Right cardiac atrium (tissue), 5 donors: ENCODE measurements around the gene PKDCC. TPM values are rescaled to one million over a fixed set of nuclear protein-coding genes. Genes with fewer than 3 reads are reported as not detected.
A peak's percentile ranks its signal among the peaks of the same experiment; 100 is the strongest.

ENCODE experiments used
- ATAC-seq, 2 donors: fragments of 200-7000 bp; cut with Tn5 transposase; one replicate each; pipeline versions ENCODE4 v1.8.0 to v1.9.1; 2020; ENCODE audit warnings: moderate library complexity in 2 of 2, mild to moderate bottlenecking in 1 of 2
- DNase-seq, 3 donors: peaks; one replicate each; pipeline ENCODE4 v3.0.0-alpha.2; 2020
- H3K27ac ChIP-seq: one replicate; pipeline ENCODE4 v1.5.1; 2013; ENCODE audit warnings: mild to moderate bottlenecking, low read length, control low read depth, moderate library complexity
- H3K27me3 ChIP-seq: one replicate; pipeline ENCODE4 v1.6.1; 2013; ENCODE audit not compliant: control insufficient read depth, insufficient read depth
- H3K4me1 ChIP-seq: one replicate; pipeline ENCODE4 v1.6.1; 2013; ENCODE audit warnings: low read length; ENCODE audit not compliant: control insufficient read depth, insufficient read depth
- H3K4me3 ChIP-seq: one replicate; pipeline ENCODE4 v1.5.1; 2013; ENCODE audit warnings: low read length, control low read depth
- H3K9me3 ChIP-seq: one replicate; pipeline ENCODE4 v1.6.1; 2013; ENCODE audit warnings: low read length; ENCODE audit not compliant: control insufficient read depth
- WGBS: extraction: QIAGEN DNeasy Blood & Tissue Kit; methylation state at CpG from one replicate; pipeline ENCODE4 v1.1.7; 2013; 5-methylcytosine and 5-hydroxymethylcytosine counted together
- intact Hi-C, 4 donors: fragments of 100-400 bp; cut with DNase I; formaldehyde crosslinking; loops; one replicate each; pipeline versions ENCODE4 v1.11.0 to v1.14.0; 2022 to 2023
- polyA plus RNA-seq: library from polyadenylated mRNA; stranded (reverse); fragments of 200-250 nt; gene quantifications from one replicate; pipeline ENCODE4 v1.2.3, GENCODE V29; 2013
- total RNA-seq, 4 donors: library from RNA; stranded (reverse); fragmentation: NEBNext Ultra II Directional; extraction: Animal tissue kit (Norgen Biotek cat#: 25700); gene quantifications; one replicate each; pipeline ENCODE4 v1.2.1, GENCODE V29; 2021
- donor health status: healthy with polysubstance abuse.
- donor health status: DM: no; HTN: yes; CAD: no.
- donor health status: DM: no; HTN: no; CAD: no.
- donor health status: DM: no; HTN: yes; CAD: no; lungs with severe emphysema.
- donor health status: DM: yes; HTN: yes; CAD: no.

PKDCC gene
- total and polyA plus RNA-seq, 5 donors, result 92.2 to 189 (median 132) TPM

DNA sequence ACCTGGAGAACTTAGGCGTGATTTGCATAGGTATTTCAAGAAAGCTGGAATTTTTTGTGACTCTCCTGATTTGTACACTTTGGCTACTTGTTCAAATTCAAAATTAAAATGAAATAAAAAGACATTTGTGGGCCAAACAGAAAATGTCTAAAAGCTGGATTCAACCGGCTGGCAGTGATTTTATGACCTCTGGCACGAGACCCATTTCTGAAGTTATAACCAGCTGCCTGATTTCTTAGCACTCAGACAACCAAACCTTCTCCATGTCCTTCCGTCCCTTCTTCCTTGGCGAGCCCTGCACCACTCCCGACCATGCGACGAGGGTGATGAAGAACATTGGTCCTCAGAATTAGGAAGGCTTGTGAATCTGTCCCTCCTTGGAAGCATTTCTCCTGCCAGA is 19.7 kb downstream of the PKDCC start:
- ATAC-seq, result no peak
- Histone ChIP-seq H3K27ac (no peak overlapping the region), H3K27me3 (no peaks in the 10 kb centered on the region), H3K4me1 (peaks cover 4% of the 10 kb centered on the region), H3K4me3 (no peak overlapping the region), H3K9me3 (no peaks in the 10 kb centered on the region)
- WGBS, result 79% methylated on average over 8 of the region's 8 CpGs
- intact Hi-C loops, result no loop called here
- DNase-seq, result peak in 1 of 3 donors; percentile 7

DNA sequence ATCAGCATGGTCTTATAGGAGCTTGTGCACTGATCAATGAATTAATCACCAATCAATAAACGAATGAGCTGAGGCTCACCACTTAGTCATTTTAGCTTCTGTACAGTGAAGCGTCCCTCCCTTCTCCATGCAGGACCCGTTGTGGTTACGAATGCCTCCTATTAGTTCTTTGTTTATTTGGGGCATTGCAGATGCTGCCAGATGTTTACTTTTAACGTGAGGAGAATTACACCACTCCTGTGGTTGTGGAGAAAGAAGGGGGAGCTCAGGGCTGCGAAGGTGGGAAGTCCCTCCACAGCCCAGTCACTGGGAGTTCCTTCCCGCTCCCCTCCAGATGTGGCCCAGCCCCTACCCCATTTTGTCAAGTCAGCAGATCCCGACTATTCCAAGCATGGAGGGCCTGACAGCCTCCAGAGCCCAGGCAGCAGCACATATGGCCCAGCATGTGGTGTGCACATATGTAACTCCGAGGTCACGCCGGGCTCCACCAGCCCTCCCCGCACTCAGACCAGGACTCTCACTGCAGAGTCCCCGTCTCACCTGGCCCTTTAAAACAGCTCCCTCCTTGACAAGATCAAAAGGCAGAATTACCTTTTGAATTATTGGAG is 20.9 kb downstream of the PKDCC start:
- Histone ChIP-seq H3K27me3 (no peaks in the 10 kb centered on the region), H3K27ac (no peak overlapping the region), H3K4me3 (no peak overlapping the region), H3K9me3 (no peaks in the 10 kb centered on the region), H3K4me1 (peaks cover 4% of the 10 kb centered on the region)
- ATAC-seq, result no peak
- DNase-seq, result no peak
- 89% methylated on average over 13 of the region's 13 CpGs for WGBS
- intact Hi-C loops, result no loop called here

DNA sequence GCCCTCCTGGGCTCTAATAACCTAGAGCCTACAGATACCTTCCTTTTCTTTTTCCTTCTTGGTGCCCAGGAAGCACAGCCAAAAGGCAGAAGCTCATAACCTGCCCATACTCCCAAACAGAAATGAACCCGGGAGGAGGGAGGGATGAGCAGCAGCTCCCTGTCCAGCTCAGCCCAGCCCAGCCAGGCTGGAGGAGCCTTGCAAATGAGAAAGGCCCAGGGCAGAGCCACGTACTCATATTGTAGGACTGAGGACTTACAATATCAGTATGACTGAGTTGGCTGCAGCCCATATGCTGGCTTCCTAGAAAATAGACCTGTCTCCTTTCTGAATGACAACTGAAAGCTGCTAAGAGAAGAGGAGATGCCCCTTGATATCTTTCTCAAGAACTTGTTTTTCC is 21.7 kb downstream of the PKDCC start:
- no peak for DNase-seq
- ATAC-seq, result no peak
- Histone ChIP-seq H3K9me3 (no peaks in the 10 kb centered on the region), H3K4me1 (no peaks in the 10 kb centered on the region), H3K27me3 (no peaks in the 10 kb centered on the region), H3K27ac (no peak overlapping the region), H3K4me3 (no peak overlapping the region)
- intact Hi-C loops, result no loop called here
- 78% methylated on average over 2 of the region's 2 CpGs for WGBS

DNA sequence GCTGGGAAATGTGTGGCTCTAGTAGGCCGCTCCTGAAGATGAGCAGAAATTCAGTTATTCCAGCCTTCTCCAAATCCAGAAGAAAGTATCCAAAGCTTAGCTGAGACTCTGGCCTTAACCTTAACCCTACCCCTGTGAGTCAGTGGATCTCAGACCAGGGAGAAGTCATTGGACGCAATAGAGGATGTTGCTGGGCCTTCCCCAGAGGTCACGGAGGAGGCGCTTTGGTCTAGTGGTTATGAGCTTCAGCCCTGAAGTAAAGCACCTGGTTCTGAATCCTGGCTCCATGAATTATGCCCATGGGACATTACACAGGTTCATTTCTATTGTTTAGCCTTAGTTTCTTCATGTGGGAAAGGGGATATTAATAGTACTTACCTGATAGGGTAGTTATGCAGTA is 24.0 kb downstream of the PKDCC start:
- intact Hi-C loops, result no loop called here
- H3K4me1 ChIP-seq, result no peaks in the 10 kb centered on the region
- H3K27ac ChIP-seq, result no peak overlapping the region
- H3K9me3 ChIP-seq, result no peaks in the 10 kb centered on the region
- no peak for ATAC-seq
- H3K27me3 ChIP-seq, result no peaks in the 10 kb centered on the region
- 96% methylated on average over 4 of the region's 4 CpGs for WGBS
- no peak overlapping the region for H3K4me3 ChIP-seq
- DNase-seq, result no peak

DNA sequence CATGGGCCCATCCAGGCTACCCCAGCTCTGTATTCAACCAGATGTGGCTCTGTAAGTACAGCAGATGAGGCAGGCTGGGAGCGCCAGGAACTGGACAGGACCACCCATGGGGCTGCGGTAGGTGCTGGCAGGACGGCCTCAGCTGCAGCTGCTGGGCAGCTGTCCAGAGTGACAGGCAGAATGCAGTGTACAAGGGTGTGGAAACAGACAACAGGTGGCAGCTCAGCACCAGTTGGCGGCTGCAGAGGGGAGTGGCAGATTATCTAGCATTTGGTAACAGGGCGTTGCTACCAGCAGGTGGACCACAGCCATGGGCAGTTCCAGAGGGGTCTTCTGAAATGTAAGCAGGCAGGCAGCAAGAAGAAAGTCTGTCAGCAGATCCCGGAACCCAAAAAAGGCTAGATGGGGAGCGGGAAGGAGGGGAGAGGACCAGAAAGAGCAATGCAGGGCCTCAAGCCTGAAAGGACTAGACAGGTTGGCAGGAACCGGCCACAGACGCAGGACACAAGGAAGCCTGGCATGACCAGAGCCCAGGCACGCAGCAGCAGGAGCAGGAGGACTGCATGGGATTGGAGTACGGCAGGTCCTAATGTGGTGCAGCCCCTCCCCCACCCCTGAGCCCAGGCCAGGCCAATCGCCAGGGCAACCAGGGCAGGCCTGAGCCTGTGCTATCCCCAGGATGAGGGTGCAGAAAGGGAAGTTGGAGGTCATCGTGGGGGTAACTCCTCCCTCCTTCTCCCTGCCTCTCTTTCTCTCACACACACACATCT is 24.7 kb downstream of the PKDCC start:
- H3K4me3 ChIP-seq, result no peak overlapping the region
- no peaks in the 10 kb centered on the region for H3K4me1 ChIP-seq
- no peaks in the 10 kb centered on the region for H3K9me3 ChIP-seq
- intact Hi-C loops, result no loop called here
- DNase-seq (peak in 2 of 3 donors; percentile 80), ATAC-seq (peak; percentile 61 to 71)
- no peaks in the 10 kb centered on the region for H3K27me3 ChIP-seq
- H3K27ac ChIP-seq, result no peak overlapping the region
- 53% methylated on average over 13 of the region's 13 CpGs for WGBS

DNA sequence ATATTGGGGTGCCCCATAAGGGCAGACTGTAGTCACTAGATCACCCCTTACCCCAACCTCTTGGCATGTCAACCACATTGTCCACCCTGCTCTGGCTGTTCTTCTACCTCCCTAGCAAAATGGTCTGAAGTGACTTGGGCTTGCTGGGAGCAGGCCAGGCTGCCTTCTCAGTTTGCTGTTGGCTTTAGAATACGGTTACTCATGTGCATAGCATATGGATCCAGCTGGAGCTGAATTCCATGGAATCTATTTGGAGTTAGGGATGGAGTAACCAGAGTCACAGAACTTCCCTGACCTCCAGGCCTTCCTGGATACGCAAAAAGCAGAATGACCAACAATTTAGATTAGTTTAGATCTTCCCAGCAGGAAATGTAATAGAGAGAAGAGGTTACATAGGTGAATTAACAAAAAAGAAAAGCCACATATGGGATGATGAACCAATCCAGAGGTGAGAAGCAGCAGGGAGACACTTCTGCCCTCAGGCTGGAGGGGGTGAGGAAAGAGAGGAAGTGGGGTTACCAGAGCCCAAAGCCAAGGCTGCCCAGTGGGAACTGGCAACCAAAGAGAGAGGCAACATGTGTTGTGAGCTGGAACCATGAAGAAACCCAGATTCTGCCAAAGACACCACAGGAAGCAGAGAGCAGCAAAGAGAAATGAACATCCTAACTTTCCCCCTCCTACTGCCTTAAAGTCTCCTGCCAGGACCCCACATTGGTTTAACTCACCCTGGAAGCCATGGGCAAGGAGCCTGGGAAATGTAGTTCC is 26.1 kb downstream of the PKDCC start:
- 69% methylated on average over 2 of the region's 2 CpGs for WGBS
- no peaks in the 10 kb centered on the region for H3K4me1 ChIP-seq
- no peak overlapping the region for H3K4me3 ChIP-seq
- intact Hi-C loops, result no loop called here
- DNase-seq (no peak), ATAC-seq (no peak)
- H3K27me3 ChIP-seq, result no peaks in the 10 kb centered on the region
- H3K9me3 ChIP-seq, result no peaks in the 10 kb centered on the region
- no peak overlapping the region for H3K27ac ChIP-seq

DNA sequence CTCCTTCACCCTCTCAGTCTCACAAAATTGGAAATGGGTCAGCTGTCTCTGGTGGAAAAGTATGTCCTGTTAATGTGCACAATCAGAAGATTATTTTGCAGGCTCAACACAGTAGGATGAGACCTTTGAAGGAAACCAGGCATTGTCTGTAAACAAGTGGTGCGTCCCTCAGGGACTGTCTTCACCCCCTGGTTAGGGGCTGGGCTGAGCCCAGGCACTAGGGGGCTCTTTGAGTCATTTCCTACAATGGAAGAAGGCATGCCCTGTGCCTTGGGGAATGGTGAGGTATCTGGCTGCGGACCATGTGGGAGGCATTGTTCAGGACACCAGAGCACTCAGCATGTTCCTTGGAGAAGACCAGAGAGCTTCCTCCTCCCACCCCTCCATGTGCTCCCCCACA is 26.8 kb downstream of the PKDCC start:
- Histone ChIP-seq H3K27me3 (no peaks in the 10 kb centered on the region), H3K4me3 (no peak overlapping the region), H3K9me3 (no peaks in the 10 kb centered on the region), H3K4me1 (no peaks in the 10 kb centered on the region), H3K27ac (no peak overlapping the region)
- intact Hi-C loops, result no loop called here
- ATAC-seq, result no peak
- WGBS, result 84% methylated on average over 2 of the region's 2 CpGs
- no peak for DNase-seq

DNA sequence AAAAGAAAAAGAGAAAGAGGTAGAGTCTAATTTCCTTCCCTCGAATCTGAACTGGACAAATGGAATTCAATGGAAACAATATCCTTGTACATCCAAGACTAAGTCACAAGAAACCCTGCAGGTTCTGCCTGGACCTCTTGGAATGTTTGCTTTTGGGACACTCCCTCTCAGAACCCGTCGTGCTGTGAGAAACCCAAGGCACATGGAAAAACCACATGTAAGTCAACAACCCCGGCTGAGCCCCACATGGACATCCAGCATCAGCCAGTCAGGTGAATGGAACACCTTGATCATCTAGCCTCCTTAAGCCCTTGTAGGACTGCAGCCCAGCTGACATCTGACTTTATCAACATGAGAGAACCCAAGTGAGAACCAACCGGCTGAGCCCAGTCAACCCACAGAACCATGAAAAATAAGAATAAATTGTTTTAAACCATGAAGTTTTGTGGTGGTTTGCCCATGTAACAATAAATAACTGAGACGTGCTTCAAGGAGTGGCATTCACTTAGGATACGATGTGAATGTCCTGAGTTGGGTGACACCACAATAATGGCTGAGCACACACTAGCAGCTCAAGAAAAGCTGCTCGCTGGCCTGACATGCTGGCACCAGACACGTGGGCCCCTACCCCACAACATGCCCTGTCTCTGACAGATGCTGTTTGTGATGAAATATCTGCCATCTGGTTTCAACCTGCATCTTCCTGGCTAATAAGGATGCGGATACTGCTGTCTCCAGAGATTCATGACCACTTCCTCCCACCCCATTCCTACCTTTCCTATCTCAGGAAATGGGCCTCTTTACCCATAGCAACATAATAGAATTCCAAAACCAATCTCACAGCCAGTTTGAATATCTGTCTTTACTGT is 28.8 kb downstream of the PKDCC start:
- H3K4me1 ChIP-seq, result no peaks in the 10 kb centered on the region
- no peak for DNase-seq
- no peaks in the 10 kb centered on the region for H3K9me3 ChIP-seq
- no peak overlapping the region for H3K4me3 ChIP-seq
- no peak overlapping the region for H3K27ac ChIP-seq
- ATAC-seq, result no peak
- no peaks in the 10 kb centered on the region for H3K27me3 ChIP-seq
- intact Hi-C loops, result no loop called here
- WGBS, result 86% methylated on average over 10 of the region's 10 CpGs

DNA sequence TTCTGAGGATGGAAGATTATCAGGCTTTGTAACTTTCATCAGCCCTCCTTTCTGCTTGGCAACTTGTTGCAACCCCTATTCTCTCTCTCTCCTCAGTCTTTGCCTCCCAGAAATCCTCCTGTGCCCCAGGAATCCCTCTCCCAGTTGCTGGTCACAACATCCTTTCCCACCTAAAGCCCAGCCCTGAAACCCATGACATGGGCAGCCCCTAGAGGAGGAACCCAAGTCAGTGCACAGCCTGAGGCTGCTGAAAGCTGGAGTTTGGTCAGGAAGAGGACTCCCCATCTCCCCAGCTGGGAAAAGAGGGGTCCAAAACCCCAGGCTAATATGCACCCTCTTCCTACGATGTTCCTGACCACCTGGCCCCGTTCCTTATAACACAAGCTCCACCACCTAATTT is 29.5 kb downstream of the PKDCC start:
- Histone ChIP-seq H3K4me3 (no peak overlapping the region), H3K4me1 (no peaks in the 10 kb centered on the region), H3K27ac (no peak overlapping the region), H3K9me3 (no peaks in the 10 kb centered on the region), H3K27me3 (no peaks in the 10 kb centered on the region)
- peak in 1 of 2 donors; percentile 31 for ATAC-seq
- 92% methylated on average over 2 of the region's 2 CpGs for WGBS
- DNase-seq, result no peak
- intact Hi-C loops, result no loop called here

DNA sequence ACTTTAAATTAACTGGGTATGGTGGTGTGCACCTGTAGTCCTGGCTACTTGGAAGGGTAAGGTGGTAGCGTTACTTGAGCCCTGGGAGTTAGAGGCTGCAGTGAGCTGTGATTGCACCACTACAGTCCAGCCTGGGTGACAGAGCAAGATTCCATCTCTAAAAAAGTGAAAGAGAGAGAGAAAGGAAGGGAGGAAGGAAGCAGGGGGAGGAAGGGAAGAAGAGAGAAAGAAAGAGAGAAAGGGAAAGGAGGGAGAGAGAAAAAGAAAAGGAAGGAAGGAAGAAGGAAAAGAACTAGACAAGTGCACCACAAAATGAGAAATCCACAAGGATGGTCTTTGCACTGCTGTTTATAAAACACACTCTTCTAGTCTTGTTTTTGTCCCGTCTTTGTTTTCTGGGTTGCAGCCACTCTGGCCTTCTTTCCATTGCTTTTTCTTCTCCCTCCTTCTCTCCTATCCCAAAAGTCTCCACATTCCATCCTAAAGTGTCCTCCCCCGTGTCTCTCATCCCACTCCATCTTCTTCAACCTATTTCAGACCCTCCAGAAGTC is 32.0 kb downstream of the PKDCC start:
- Histone ChIP-seq H3K27me3 (no peaks in the 10 kb centered on the region), H3K4me1 (peaks cover 2% of the 10 kb centered on the region), H3K9me3 (no peaks in the 10 kb centered on the region), H3K27ac (no peak overlapping the region), H3K4me3 (no peak overlapping the region)
- no peak for DNase-seq
- no peak for ATAC-seq
- intact Hi-C loops, result loop anchor here in 1 of 4 donors (5.0 kb wide), 1 partner anchor 213 kb away; no protein-coding TSS in a partner anchor
- WGBS, result 77% methylated on average over 3 of the region's 3 CpGs
